ENCODE results near the gene VPS50.

DNA sequence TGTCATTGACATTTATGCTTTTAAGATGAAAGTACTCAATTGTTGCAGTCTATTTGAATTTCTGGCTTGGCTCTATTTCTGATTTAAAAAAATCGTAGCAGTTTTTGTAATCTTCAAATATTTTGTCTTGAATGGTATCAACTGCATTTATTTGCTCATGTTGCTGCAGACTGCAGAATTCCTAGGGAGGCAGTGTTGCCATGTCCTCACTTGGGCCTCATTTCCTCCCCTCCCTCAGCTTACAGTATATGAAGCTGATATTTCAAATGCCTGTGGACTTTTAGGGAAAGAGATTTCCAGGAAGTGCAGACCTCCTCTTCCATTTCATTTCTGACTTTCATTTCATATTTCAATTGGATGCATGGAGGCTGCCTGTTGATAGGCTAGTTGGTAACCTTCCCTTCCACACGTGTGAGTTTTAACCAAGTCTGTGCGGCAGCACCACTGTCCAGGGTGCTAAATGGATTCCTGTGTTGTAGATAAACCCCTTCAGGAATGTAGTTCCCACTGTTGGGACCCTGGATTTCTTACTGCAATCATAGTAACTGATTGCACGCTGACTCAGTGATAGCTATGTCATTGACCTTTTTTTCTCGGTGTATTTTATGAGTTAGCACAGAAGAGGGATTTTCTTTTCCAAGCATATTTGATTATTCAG, 17.5 kb downstream of the VPS50 start:
- TF ChIP-seq, protein P1, sequence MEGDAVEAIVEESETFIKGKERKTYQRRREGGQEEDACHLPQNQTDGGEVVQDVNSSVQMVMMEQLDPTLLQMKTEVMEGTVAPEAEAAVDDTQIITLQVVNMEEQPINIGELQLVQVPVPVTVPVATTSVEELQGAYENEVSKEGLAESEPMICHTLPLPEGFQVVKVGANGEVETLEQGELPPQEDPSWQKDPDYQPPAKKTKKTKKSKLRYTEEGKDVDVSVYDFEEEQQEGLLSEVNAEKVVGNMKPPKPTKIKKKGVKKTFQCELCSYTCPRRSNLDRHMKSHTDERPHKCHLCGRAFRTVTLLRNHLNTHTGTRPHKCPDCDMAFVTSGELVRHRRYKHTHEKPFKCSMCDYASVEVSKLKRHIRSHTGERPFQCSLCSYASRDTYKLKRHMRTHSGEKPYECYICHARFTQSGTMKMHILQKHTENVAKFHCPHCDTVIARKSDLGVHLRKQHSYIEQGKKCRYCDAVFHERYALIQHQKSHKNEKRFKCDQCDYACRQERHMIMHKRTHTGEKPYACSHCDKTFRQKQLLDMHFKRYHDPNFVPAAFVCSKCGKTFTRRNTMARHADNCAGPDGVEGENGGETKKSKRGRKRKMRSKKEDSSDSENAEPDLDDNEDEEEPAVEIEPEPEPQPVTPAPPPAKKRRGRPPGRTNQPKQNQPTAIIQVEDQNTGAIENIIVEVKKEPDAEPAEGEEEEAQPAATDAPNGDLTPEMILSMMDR (IDR thresholded peaks at IDR 0.05): no peak
- TF ChIP-seq, protein P2, sequence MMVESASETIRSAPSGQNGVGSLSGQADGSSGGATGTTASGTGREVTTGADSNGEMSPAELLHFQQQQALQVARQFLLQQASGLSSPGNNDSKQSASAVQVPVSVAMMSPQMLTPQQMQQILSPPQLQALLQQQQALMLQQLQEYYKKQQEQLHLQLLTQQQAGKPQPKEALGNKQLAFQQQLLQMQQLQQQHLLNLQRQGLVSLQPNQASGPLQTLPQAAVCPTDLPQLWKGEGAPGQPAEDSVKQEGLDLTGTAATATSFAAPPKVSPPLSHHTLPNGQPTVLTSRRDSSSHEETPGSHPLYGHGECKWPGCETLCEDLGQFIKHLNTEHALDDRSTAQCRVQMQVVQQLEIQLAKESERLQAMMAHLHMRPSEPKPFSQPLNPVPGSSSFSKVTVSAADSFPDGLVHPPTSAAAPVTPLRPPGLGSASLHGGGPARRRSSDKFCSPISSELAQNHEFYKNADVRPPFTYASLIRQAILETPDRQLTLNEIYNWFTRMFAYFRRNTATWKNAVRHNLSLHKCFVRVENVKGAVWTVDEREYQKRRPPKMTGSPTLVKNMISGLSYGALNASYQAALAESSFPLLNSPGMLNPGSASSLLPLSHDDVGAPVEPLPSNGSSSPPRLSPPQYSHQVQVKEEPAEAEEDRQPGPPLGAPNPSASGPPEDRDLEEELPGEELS (CRISPR knock-in tag; IDR thresholded peaks at IDR 0.05): no peak
- TF ChIP-seq, protein P3, sequence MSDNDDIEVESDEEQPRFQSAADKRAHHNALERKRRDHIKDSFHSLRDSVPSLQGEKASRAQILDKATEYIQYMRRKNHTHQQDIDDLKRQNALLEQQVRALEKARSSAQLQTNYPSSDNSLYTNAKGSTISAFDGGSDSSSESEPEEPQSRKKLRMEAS (CRISPR knock-in tag; IDR thresholded peaks at IDR 0.05): no peak
- no peak for TF ChIP-seq ESRRA (CRISPR knock-in tag; IDR thresholded peaks at IDR 0.05; ENCODE audit: borderline replicate concordance)
